Measurements from ENCODE around the gene CX3CR1. TPM values are rescaled to one million over a fixed set of nuclear protein-coding genes. Genes with fewer than 3 reads are reported as not detected.

Gene CX3CR1
- total RNA-seq, 1 donor from 2014 or later, result 2.1 TPM

DNA sequence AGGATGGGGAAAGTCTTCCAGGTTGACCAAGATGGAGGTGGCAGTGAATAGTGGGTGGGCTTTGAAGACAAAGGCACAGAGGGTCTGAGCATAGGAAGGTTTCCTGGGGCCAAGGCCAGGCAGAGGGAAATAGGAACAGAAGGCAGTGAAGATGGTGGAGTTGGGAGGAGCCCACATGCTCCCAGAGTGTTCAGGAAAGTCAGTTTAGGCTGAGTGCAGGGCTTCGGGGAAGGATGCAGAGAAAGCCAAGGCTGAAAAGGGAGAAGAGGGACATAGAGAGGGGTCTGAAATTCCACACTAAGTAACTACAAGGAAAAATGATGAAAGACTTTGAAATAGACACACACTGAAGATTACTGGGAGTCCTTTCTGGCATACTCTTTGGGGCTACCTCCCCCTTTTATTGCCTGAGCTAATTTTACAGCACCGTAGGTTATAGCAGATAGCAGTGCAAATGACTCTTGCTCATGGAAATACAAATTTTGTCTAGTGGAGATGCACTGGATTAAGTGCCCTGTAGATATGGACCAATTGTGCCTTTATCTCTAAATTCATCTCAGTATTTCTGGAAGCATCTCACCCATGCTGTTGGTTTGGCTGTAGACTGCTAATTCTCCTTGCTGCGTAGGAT is 3.8 kb downstream of the CX3CR1 start:
- no peak for DNase-seq (ENCODE audit: missing footprints)
- intact Hi-C loops (cut with DNase I), result no loop called here
- no peak for ATAC-seq

DNA sequence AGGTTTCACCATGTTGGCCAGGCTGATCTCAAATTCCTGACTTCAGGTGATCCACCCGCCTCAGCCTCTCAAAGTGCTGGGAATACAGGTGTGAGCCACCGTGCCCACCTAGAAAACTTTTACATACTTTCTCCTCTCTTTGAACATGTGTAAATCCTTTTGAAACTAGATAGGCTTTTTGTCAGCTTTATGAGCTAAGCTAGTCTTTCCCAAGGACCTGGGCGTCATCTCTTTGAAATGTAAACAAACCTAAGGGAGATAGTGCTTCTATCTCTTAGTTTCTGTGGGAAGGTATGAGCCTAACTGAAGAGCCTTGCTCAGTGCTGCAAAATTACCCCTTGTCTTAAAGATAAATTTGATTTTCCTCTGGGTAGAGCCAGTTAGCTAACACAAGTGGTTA is 4.8 kb downstream of the CX3CR1 start:
- DNase-seq (ENCODE audit: missing footprints) (no peak), ATAC-seq (no peak)
- intact Hi-C loops (cut with DNase I), result no loop called here

DNA sequence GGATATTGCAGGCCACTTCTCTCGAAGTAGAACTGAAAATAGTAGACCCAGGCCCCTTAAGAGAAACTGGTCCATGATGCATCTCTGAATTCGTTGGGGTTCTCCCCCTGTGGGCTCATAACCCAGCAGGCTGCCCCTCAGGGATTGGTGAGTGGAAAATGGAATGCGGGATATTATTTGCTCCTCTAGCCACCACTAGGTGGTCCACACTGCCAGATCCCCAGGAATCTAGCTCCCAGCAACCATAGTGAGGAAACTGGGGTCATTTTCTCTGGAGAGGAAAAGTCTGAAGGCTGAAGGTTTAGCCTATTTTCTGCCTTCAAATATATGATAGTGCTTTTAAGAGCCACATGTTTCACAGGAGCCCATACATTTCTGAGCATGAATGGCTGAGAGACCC is 6.7 kb downstream of the CX3CR1 start:
- intact Hi-C loops (cut with DNase I), result no loop called here
- ATAC-seq, result no peak
- no peak for DNase-seq (ENCODE audit: missing footprints)

DNA sequence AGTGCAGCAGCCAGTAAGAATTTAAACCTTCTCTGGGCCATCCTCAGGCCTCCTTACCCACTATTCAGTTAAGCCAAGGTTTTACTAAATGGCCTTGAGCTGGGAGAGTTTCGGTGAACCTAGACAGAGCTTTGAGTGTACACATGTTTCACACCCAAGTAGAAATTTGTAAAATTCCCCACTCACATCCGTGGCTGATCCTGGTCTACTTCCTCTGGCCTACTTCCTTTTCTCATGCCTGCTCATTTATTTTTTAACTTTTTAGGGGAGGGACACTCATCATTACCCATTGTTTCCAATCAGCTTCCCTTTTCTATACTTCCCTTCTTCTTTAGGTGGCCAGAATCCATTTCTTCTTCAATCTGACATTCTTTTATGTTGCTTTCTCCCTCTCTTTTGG is 7.6 kb downstream of the CX3CR1 start:
- ATAC-seq (peak; percentile 24), DNase-seq (ENCODE audit: missing footprints) (no peak)
- intact Hi-C loops (cut with DNase I), result no loop called here

DNA sequence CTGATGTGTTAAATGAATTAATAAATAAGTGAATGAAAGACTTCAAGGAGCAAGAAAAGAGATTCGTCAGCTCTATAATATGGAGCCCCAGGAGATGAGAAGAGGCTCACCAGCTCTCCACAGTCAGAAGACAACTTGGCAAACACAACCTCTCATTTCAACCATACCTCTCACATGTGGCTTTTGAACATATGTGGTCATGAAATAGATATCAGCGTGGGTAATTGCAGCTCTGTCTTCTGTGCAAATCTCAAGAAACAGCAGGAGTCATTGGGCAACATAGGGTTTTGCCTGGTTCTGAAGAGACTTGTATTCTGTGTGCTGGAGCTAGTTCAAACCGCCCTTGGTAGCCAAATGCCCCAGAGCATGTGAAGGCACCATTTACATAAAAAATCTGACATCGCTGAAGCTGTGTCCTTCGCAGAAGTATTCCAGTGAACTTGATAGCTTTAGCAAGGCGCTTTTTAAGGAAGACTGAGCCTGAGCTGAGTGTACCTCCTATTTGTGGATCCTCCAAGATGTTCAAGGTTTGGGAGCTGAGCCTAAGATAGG is 8.4 kb downstream of the CX3CR1 start:
- DNase-seq (ENCODE audit: missing footprints), result no peak

DNA sequence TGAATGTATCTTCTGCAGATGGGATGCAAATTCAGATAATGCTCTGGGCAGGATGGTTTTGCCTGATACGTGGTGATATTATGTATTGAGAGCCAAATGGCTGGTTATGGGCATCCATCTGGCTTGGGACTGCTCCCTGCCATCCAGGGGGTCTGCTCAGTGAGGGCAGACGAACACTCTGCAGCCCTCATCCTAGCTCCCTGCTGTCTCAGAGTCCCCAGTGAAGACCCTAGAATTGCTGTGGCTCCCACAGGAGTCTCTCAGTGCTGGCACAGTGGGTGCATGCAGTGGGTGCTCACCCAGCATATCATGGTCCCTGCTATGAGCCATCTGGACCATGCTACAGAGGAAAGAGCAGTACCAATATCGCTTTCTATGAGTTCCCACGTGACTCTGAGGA is 10.3 kb downstream of the CX3CR1 start:
- intact Hi-C loops (cut with DNase I), result no loop called here
- DNase-seq (ENCODE audit: missing footprints) (no peak), ATAC-seq (no peak)

More for the DNA sequence above, 8.4 kb downstream of the CX3CR1 start:
- intact Hi-C loops (cut with DNase I), result no loop called here
- no peak for ATAC-seq

DNA sequence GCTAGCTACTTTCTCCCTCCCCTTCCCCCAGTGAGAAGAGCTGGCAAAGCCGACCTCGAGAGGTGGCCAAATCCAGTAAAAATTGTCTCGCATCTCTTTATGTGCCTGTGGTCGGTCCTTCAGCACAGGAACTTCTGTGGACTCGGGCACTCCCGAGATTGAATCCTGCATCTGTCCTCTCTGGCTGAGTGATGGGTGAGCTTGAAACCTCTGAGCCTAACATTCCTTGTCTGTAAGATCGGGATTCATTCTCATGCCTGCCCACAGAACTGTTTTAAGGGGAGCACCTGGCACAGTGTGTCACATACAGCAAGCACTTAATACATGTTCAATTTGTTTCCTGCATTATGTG is 11.3 kb downstream of the CX3CR1 start:
- DNase-seq (ENCODE audit: missing footprints) (no peak), ATAC-seq (no peak)
- intact Hi-C loops (cut with DNase I), result no loop called here

DNA sequence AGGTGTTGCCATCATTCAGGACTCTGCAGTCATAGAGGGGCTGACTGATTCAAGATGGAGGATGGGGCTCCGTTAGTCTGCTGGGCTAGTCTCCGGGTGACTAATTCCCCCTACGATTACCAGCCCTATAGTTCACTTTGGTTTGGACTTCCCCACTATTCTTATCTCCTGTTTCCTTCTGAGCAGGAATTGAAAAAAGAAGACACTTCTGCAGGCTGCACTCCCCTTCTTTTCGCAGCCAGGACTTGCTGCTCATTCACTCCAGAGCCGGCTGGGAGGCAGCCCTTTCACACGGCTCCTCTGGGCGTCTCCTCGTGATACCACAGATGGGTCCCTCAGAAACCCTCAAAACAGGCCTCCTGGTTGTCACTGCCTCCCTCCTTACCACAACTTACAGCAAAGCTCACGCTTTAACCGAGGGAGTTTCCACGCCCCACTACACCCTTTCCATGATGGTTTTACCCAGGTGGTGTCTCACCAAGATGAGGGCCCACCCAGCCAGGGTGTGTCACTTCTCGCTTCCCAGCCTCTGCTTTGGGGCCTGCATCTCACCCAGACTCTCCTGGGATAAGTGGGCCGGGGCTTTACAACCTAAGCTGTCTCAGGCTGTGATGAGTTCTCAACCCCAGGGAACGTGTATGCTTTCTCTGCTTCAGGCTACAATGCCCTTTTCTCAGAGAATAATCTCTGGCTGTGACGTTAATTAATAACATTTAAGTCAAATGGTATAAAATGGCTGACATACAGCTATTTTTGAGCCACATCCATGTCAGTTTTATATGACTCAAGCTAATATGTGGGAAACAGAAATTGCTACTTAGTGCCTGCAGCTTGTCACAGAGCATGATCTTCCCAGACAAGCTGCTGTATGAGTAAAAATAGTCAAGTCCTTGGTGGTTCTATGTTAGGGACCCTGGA is 11.9 kb downstream of the CX3CR1 start:
- no peak for ATAC-seq
- no peak for DNase-seq (ENCODE audit: missing footprints)

DNA sequence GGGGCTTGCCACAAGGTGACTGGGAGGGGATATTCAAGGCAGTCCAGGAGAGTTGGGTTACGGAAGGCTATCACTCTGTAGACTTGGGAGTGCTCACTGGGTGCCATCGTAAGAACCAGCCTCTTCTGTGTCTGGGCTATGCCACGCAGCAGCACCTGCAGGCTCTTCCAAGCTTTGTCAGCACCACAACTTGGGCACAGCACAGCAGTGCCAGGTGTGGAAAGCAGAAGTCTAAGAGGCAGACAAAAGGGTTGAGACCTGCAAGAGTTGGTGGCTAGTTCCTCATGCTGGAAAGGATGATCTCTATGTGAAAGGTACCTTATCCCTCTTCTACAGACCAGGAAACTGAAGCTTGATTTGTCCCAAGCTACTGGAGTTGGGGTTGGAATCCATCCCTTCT is 15.8 kb downstream of the CX3CR1 start:
- DNase-seq (ENCODE audit: missing footprints) (no peak), ATAC-seq (no peak)
- intact Hi-C loops (cut with DNase I), result loop anchor here (5.0 kb wide), 1 partner anchor 57 kb away; no protein-coding TSS in a partner anchor

More for the DNA sequence above, 11.9 kb downstream of the CX3CR1 start:
- intact Hi-C loops (cut with DNase I), result no loop called here

DNA sequence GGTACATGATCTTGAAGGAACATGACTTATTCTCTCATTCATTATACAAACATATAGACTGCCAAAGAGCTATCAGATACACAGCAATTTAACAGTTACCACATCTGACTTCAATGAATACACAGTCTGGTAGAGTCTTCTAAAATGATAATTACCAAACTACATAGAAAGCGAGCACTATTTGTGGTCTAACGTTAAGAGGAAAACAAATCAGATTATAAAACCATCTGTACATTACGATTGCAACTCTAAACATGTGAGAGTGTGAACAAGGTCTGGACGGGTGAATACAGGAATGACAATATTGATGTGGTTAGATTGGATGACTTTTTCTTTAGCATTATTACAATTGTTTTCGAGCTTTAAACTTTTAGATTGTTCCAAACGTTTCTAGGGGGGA is 16.3 kb downstream of the CX3CR1 start:
- no peak for ATAC-seq
- no peak for DNase-seq (ENCODE audit: missing footprints)
- intact Hi-C loops (cut with DNase I), result loop anchor here (5.0 kb wide), 1 partner anchor 56 kb away; no protein-coding TSS in a partner anchor

DNA sequence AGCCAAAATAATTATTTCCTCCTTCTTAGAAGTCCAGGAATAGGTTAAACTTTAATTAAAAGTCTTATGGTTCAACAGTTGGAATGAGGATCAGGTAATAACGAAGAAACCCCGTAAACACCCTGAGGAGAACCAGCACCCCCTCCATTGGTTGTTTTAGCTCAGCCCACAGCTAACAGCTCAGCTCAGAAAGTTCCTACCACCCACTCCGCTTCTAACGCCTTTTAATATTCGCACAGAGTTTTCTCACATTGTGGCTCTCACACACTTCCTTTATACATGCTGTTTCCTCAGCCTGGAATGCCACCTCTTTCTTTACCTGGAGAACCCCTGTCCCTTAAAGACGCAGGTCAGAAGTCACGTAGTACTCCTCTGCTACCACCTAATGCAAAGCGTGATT is 17.0 kb downstream of the CX3CR1 start:
- DNase-seq (ENCODE audit: missing footprints) (no peak), ATAC-seq (no peak)
- intact Hi-C loops (cut with DNase I), result loop anchor here (5.0 kb wide), 1 partner anchor 56 kb away; no protein-coding TSS in a partner anchor

DNA sequence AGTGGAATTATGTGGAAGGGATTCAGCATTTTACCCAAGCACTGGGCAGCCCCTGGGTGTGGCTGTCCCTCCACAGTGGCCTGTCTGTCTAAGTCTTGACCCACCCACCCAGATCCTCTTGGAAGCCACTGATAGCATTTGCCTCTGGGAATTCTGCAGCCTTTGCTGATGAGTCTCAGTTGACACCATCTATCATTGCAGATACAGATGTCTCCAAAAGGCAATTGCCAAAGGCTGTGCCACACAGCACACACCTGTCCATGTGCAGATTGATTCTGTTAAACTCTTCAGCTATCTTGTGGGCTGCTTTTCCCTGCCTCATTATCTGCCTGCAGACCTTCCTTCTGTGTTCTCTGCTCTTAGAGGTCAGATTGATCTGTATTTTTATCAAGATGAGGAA is 18.1 kb downstream of the CX3CR1 start:
- DNase-seq (ENCODE audit: missing footprints) (no peak), ATAC-seq (no peak)
- intact Hi-C loops (cut with DNase I), result loop anchor here (5.0 kb wide), 1 partner anchor 54 kb away; no protein-coding TSS in a partner anchor

DNA sequence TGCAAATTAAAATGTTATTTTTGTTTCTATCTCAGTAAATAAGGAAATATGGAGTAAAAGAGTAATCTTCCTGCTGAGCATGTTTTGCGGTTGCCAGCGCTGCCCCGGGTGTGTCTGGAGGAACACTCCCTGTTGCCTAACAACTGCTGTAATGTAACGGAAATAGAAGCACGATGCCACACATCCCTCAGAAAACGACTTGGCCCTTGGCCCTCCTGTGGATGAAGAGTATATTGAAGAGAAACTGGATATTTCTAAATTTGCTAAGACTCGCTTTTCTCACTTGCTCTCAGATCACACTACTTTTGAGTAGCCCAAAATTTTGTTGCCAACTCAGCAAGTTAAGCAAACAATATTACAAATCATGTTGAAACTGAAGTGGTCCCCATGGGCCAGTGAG is 18.9 kb downstream of the CX3CR1 start:
- intact Hi-C loops (cut with DNase I), result loop anchor here (5.0 kb wide), 1 partner anchor 54 kb away; no protein-coding TSS in a partner anchor
- DNase-seq (ENCODE audit: missing footprints), result peak; percentile 95
- ATAC-seq, result peak; percentile 95

DNA sequence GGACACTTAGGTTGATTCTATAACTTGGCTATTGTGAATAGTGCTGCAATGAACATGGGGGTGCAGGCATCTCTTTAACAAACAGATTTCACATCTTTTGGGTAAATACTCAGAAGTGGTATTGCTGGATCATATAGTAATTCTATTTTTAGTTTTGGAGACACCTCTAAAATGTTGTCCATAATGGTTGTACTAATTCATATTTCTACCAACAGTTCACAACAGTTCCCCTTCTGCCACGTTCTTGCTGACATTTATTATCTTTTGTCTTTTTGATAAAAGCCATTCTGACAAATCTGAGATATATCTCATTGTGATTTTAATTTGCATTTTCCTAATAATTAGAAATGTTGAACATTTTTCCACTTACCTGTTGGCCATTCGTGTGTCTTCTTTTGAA is 19.5 kb downstream of the CX3CR1 start:
- ATAC-seq (no peak), DNase-seq (ENCODE audit: missing footprints) (no peak)
- intact Hi-C loops (cut with DNase I), result loop anchor here (5.0 kb wide), 1 partner anchor 53 kb away; no protein-coding TSS in a partner anchor

DNA sequence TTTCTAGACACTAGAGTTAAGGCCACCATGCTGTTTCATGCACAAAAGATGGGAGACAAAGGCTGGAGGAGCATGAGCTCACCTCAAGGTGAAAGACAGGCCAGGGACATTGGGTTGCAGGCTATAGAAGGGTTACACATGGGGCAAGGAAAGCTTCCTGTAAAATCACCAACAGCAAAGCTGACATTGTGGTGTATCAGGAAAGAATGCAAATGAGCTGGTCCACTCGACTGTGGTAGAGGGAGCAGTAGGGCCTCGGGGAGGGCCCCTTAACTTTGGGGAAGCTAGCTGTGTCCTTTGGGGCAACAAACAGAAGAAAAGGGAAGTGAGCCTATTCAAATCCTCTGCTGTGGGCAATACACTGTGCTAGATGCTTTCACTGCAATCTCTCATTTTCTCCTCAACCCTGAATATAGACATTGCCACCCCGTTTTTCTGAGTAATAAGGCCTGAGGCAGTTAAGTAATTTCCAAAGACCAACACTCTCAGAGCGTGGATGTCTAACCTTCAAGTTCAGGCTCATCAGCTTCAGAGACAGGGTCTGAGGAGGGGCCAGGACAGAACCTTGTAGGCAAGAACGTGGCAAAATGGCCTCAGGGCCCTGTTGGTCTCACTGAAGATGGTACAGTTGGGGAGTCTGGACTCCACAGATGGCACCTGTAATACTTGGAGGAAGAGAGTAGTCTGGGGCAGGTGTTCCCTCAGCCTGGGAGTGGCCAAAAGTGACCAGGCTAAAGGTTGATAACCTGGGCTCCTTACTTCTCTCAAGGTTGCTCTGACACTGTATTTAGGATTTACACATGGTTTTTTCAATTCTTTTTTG is 24.1 kb downstream of the CX3CR1 start:
- intact Hi-C loops (cut with DNase I), result no loop called here
- peak; percentile 51 for ATAC-seq
- DNase-seq (ENCODE audit: missing footprints), result peak; percentile 79

DNA sequence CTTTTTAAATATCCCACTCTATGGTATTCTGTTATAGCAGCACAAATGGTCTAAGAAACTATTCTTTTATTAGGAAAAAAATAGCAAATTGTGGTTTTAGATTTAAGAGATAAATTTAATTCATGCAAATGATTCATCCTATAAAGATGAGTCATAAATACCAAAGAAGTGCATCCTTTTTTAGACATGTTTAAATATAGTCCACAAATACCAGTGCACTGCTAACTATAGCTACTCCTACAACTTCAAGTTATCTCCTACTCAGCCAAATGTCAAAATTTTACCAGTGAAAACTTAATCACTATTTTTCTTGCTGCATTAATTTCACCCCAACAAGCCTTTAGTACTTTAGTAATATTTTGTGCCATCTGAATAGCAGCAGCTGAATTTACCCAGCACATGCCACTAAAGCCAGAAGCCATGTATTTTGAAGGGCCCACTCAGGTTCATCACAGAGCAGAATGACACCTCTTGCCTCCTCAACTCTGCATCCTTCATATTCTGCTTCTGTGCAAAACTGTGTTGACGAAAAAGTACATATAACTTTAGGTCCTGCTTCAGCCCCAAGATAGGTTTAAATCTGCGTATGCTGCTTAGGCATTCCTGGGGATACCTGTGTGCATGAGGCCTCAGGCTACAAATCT is 24.9 kb downstream of the CX3CR1 start:
- intact Hi-C loops (cut with DNase I), result no loop called here
- DNase-seq (ENCODE audit: missing footprints) (no peak), ATAC-seq (no peak)

DNA sequence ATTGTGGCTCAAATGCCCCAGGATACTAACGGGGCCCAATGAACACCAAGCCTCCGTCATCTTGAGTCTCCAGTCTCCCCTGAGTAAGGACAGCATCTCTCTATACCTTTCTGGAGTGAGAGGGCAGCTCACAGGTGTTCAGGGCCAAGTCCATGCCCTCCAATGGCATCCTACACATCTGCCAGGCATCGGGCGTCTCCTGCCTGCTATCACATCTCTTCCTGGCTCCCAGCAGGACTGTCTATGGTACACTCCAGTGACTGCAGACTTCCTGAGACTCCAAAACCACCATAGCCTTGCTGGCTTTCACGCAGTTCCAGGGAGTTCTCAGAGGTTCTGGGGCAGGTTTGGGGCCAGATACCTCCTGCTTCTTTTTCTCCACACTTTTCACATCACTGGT is 28.3 kb downstream of the CX3CR1 start:
- ATAC-seq (no peak), DNase-seq (ENCODE audit: missing footprints) (no peak)
- intact Hi-C loops (cut with DNase I), result no loop called here

DNA sequence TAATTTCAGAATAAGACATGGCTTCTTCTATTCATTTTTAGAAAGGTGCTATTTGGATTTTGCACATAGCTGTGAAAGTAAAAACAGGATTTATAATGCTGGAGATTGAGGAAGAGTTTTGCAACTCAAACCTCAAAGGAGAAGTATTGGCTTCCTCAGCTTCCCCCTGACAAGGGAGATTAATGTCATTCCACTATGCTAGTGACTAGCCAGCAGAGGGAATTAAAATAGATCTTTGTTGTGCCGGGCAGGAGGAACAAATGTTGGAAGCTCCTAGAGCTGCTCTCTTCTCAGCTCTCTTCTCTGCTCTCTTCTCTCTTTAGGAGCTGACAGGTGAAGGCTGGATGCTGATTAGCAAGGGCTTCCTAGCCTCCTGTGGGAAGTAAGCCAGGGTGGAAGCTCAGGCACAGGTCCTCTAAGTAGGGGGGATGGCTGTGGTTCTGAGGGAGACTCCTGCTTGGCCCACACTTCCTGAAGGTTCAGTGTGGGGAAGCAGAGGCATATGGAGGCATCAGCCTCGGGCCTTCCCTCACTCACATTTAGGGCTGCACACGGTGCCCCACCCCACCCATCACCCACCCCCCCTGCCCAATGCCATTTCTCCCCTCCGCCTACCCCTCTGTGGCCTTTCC is 29.6 kb downstream of the CX3CR1 start:
- ATAC-seq (peak; percentile 80), DNase-seq (ENCODE audit: missing footprints) (no peak)
- intact Hi-C loops (cut with DNase I), result no loop called here

Measured in Right ventricle myocardium inferior (tissue), 1 donor.